Right lung (tissue), 5 donors: Measurements from ENCODE around the gene MCTP1. TPM values are rescaled to one million over a fixed set of nuclear protein-coding genes. Genes with fewer than 3 reads are reported as not detected.

Source experiments
- DNase-seq, 2 donors: peaks; one replicate each; pipeline ENCODE4 v3.0.0-alpha.2; 2013
- polyA plus RNA-seq, 5 donors: library from polyadenylated mRNA; unstranded; fragments of 120-200 nt; gene quantifications; one replicate each; pipeline versions ENCODE4 v1.2.1 to v1.2.3, GENCODE V29; 2013; ENCODE audit warnings: inconsistent platforms in 1 of 5, low replicate concordance in 1 of 5; ENCODE audit not compliant: insufficient read length in 5 of 5, insufficient read depth in 1 of 5

The MCTP1 gene
- polyA plus RNA-seq, 5 donors: 3.2 to 6.4 (median 5.5) TPM

DNA sequence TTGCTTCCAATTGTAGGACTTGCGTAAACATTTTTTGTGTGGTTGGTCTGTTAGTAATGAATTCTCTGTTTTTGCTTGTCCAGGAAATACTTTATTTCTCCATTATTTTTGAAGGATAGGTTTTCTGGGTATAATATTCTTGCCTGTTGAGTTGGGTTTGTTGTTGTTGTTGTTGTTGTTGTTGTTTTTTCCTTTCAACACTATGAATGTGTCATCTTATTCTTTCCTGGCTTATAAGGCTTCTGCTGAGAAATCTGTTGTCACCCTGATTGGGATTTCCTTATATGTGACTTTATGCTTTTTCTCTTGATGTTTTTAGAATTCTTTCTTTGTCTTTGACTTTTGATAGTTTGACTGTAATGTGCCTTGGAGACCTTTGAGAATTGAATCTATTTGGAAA, 626.6 kb downstream of the MCTP1 start:
- no peak for DNase-seq

Other genes starting within 250 kb of the MCTP1 start
- 10 to 100 TPM in 1 of 5 donors, 1 to 10 TPM in 4; 3.4 to 12.5 (median 6.7) TPM for gene FAM81B, start 106.3 kb upstream of the MCTP1 start, polyA plus RNA-seq